Hepatocyte (in vitro differentiated cells): Measurements from ENCODE around the gene RNF213.

Experiments used
- CTCF ChIP-seq: fragments of 200-600 bp; sonication (generic); IDR thresholded peaks from 2 replicates; pipeline ENCODE4 v1.5.1; 2016; ENCODE audit warnings: antibody characterized with exemption, mild to moderate bottlenecking; ENCODE audit not compliant: poor library complexity
- EZH2phosphoT487 ChIP-seq: fragments of 200-600 bp; sonication (generic); IDR thresholded peaks from one replicate; pipeline ENCODE4 v1.6.1; 2018; ENCODE audit warnings: antibody characterized with exemption, mild to moderate bottlenecking, low read depth, moderate library complexity; ENCODE audit not compliant: unreplicated experiment, severe bottlenecking

DNA sequence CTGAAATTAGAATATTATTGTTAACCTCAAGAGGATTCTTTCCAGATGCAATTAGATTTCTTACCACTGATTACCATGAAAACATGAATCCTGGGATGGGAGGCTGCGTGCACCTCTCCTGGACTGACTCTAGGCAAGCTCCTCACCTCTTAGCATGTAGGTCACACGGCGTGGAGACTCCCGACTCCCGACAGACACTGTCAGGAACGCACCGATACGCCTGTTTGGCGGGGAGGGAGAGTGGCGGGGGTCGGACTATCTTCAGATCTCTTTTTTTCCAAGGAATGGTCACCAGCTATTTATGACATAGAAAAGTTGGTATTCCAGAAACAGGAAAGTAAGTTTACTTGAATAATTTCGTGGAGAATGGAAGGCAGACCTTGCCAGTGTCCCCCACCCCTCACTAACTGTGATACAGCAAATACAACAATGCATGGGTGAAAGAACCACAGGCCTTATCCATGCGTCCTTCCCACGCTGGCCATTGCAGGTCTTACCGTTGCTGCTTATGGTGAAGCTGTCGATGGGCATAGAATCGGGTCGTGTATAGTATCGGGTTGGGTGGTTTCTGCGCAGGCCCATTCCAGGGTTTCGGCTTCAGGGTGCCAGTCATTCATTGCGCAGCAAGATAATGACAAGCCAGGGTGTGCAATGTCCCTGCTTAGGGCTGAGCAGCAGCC is 91.7 kb downstream of the RNF213 start:
- no peak for TF ChIP-seq CTCF
- no peak for TF ChIP-seq EZH2phosphoT487
